Measurements from ENCODE around the gene ADAMTS8.

- TF ChIP-seq, protein P1, sequence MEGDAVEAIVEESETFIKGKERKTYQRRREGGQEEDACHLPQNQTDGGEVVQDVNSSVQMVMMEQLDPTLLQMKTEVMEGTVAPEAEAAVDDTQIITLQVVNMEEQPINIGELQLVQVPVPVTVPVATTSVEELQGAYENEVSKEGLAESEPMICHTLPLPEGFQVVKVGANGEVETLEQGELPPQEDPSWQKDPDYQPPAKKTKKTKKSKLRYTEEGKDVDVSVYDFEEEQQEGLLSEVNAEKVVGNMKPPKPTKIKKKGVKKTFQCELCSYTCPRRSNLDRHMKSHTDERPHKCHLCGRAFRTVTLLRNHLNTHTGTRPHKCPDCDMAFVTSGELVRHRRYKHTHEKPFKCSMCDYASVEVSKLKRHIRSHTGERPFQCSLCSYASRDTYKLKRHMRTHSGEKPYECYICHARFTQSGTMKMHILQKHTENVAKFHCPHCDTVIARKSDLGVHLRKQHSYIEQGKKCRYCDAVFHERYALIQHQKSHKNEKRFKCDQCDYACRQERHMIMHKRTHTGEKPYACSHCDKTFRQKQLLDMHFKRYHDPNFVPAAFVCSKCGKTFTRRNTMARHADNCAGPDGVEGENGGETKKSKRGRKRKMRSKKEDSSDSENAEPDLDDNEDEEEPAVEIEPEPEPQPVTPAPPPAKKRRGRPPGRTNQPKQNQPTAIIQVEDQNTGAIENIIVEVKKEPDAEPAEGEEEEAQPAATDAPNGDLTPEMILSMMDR (conservative IDR thresholded peaks at IDR 0.05), result no peak
- TF ChIP-seq ZFX (IDR thresholded peaks at IDR 0.05), result no peak
These were observed 39.0 kb downstream of the ADAMTS8 start for GRCh38 chr11:130389335-130389935.
